K562 (cell line): ENCODE results near the gene TAT. TPM values are rescaled to one million over a fixed set of nuclear protein-coding genes. Genes with fewer than 3 reads are reported as not detected.

Source experiments
- ATAC-seq: fragments of 200-7000 bp; cut with Tn5 transposase; 3 replicates; pipeline ENCODE4 v1.9.1; 2020; ENCODE audit warnings: moderate library complexity
- BruUV-seq: library from RNA; stranded (reverse); fragments of 400-500 nt; replicated peaks from 2 replicates; lab custom pipeline; 2021; lab: Mats Ljungman, UMichigan
- CTCF ChIA-PET: fragments of 300-600 bp; formaldehyde crosslinking; extraction: SDS; loops from one replicate; lab custom pipeline; 2021; ENCODE audit warnings: low intra/inter-chr PET ratio; lab: Yijun Ruan, JAX
- POLR2A ChIA-PET: fragments of 300-600, 350-650 bp; sonication (Branson Sonifier 250); formaldehyde crosslinking; extraction: SDS; loops from one replicate; lab custom pipeline; 2021; ENCODE audit warnings: antibody characterized with exemption, inconsistent platforms; lab: Yijun Ruan, JAX
- DNase-seq, 4 experiments: peaks; one replicate each; pipeline versions ENCODE4 v3.0.0 to v3.0.0-alpha.2; 2011 to 2018; ENCODE audit warnings: low spot score in 3 of 4, mixed read lengths in 3 of 4; ENCODE audit errors: extremely low read depth in 1 of 4
- FAIRE-seq: peaks from 2 replicates; lab custom pipeline; 2011; peaks lifted over from hg19 to GRCh38; lab: Jason Lieb, UNC
- H2AFZ ChIP-seq: 2 replicates; pipeline ENCODE4 v1.6.0; 2011; ENCODE audit warnings: low read depth, low read length, control low read depth, inconsistent platforms
- H3K27ac ChIP-seq: fragments of 200-600 bp; 3 replicates; pipeline ENCODE4 v1.8.0; 2011; ENCODE audit warnings: low read depth, mild to moderate bottlenecking, control low read depth, inconsistent platforms, low read length, moderate library complexity, mixed read lengths; ENCODE audit errors: extremely low read depth
- H3K27me3 ChIP-seq, 2 experiments: fragments of 300-600 bp in 1 of 2; 2 replicates in 1 of 2; 3 replicates in 1 of 2; pipeline versions ENCODE4 v1.6.0 to v1.8.0; 2011; ENCODE audit warnings: inconsistent platforms in 2 of 2, low read length in 2 of 2, mild to moderate bottlenecking in 1 of 2, mixed read lengths in 1 of 2, moderate library complexity in 1 of 2; ENCODE audit not compliant: control insufficient read depth in 2 of 2, insufficient read depth in 2 of 2
- H3K36me3 ChIP-seq: fragments of 300-600 bp; 3 replicates; pipeline ENCODE4 v1.8.0; 2011; ENCODE audit warnings: mild to moderate bottlenecking, low read length, inconsistent platforms; ENCODE audit not compliant: control insufficient read depth, insufficient read depth
- H3K4me1 ChIP-seq, 2 experiments: fragments of 200-600 bp in 1 of 2; replicated peaks in 1 of 2; 2 replicates in 1 of 2; 3 replicates in 1 of 2; pipeline versions ENCODE4 v1.5.1 to v1.8.0; 2011; ENCODE audit warnings: inconsistent platforms in 2 of 2, low read length in 2 of 2, mild to moderate bottlenecking in 1 of 2, mixed read lengths in 1 of 2, moderate library complexity in 1 of 2; ENCODE audit not compliant: control insufficient read depth in 2 of 2, insufficient read depth in 2 of 2
- H3K4me2 ChIP-seq: 2 replicates; pipeline ENCODE4 v1.6.1; 2011; ENCODE audit warnings: low read length, control low read depth, inconsistent platforms, mixed read lengths; ENCODE audit not compliant: insufficient read depth
- H3K4me3 ChIP-seq: fragments of 200-600 bp; sonication (generic), shearing (Covaris generic); 2 replicates; pipeline ENCODE4 v1.5.1; 2016; ENCODE audit warnings: control low read depth, inconsistent platforms
- H3K79me2 ChIP-seq: fragments of 200-600 bp; 3 replicates; pipeline ENCODE4 v1.8.0; 2011; ENCODE audit warnings: low read length, inconsistent platforms; ENCODE audit not compliant: control insufficient read depth, insufficient read depth
- H3K9ac ChIP-seq, 2 experiments: 2 replicates each; pipeline versions ENCODE4 v1.6.0 to v1.6.1; 2011; ENCODE audit warnings: low read depth in 2 of 2, low read length in 2 of 2, control low read depth in 1 of 2, inconsistent platforms in 1 of 2, mild to moderate bottlenecking in 1 of 2, mixed read lengths in 1 of 2; ENCODE audit not compliant: insufficient read depth in 1 of 2
- H3K9me1 ChIP-seq: one replicate; pipeline ENCODE4 v1.6.0; 2011; ENCODE audit warnings: inconsistent platforms, mild to moderate bottlenecking, low read length, moderate library complexity; ENCODE audit not compliant: control insufficient read depth, insufficient read depth
- H3K9me3 ChIP-seq: replicated peaks from 2 replicates; pipeline ENCODE4 v1.5.1; 2011; ENCODE audit warnings: low read depth, low read length, inconsistent platforms; ENCODE audit not compliant: control insufficient read depth, insufficient read depth
- H4K20me1 ChIP-seq: replicated peaks from 2 replicates; pipeline ENCODE4 v1.6.1; 2011; ENCODE audit warnings: low read length, inconsistent platforms, mixed read lengths; ENCODE audit not compliant: control insufficient read depth, insufficient read depth
- ATF1 ChIP-seq, 2 experiments: fragments of 450-650 bp in 1 of 2; IDR thresholded peaks; 2 replicates each; pipeline ENCODE4 v1.6.1; 2016; ENCODE audit warnings: missing compliant biosample characterization in 1 of 2, missing genetic modification characterization in 1 of 2
- CBX3 ChIP-seq, 2 experiments: IDR thresholded peaks; 1 replicate in 1 of 2; 2 replicates in 1 of 2; pipeline ENCODE4 v1.6.1; 2012; ENCODE audit warnings: inconsistent platforms in 2 of 2, low read length in 2 of 2, borderline replicate concordance in 1 of 2, control low read depth in 1 of 2
- DPF2 ChIP-seq: fragments of 450-650 bp; IDR thresholded peaks from 2 replicates; pipeline ENCODE4 v1.6.1; 2016
- E2F6 ChIP-seq, 2 experiments: IDR thresholded peaks; 2 replicates each; pipeline ENCODE4 v1.6.1; 2011; ENCODE audit warnings: borderline replicate concordance in 1 of 2, control low read depth in 1 of 2, low read depth in 1 of 2, low read length in 1 of 2, mild to moderate bottlenecking in 1 of 2, mixed read lengths in 1 of 2, moderate library complexity in 1 of 2; ENCODE audit not compliant: insufficient read depth in 1 of 2, insufficient read length in 1 of 2, poor library complexity in 1 of 2, severe bottlenecking in 1 of 2; ENCODE audit errors: extremely low read depth in 1 of 2
- GTF2E2 ChIP-seq: fragments of 200-800 bp; sonication (Bioruptor generic); IDR thresholded peaks from 2 replicates; pipeline ENCODE4 v1.6.1; 2016; ENCODE audit warnings: missing genetic modification characterization, missing compliant biosample characterization
- HMG20A ChIP-seq: fragments of 450-650 bp; formaldehyde crosslinking; conservative IDR thresholded peaks from 2 replicates; pipeline ENCODE4 v1.4.0; 2020; ENCODE audit warnings: mild to moderate bottlenecking, mixed read lengths
- HNRNPK ChIP-seq: fragments of 200-400 bp; formaldehyde crosslinking; IDR thresholded peaks from one replicate; pipeline ENCODE4 v1.6.1; 2018; ENCODE audit warnings: mild to moderate bottlenecking, low read depth, low read length; ENCODE audit not compliant: poor library complexity, severe bottlenecking
- IRF2 ChIP-seq: sonication (generic); formaldehyde crosslinking; IDR thresholded peaks from 2 replicates; pipeline ENCODE4 v1.8.1; 2022; ENCODE audit warnings: mild to moderate bottlenecking, missing genetic modification reagents
- MAFF ChIP-seq: IDR thresholded peaks from 2 replicates; pipeline ENCODE4 v1.6.1; 2012; ENCODE audit warnings: low read length, improper control_type of control experiment
- MTA1 ChIP-seq: fragments of 450-650 bp; IDR thresholded peaks from 2 replicates; pipeline ENCODE4 v1.6.1; 2017; ENCODE audit warnings: borderline replicate concordance
- OTX1 ChIP-seq: fragments of 450-650 bp; formaldehyde crosslinking; IDR thresholded peaks from 2 replicates; pipeline ENCODE4 v1.4.0; 2022; ENCODE audit warnings: mild to moderate bottlenecking
- RNF2 ChIP-seq: sonication (generic); IDR thresholded peaks from 2 replicates; pipeline ENCODE4 v1.6.1; 2016
- SIRT6 ChIP-seq: IDR thresholded peaks from one replicate; pipeline ENCODE4 v1.6.1; 2012; ENCODE audit warnings: low read depth, mild to moderate bottlenecking, control low read depth, inconsistent platforms, low read length, moderate library complexity
- SNAPC5 ChIP-seq: fragments of 250-450 bp; sonication (Bioruptor Pico); IDR thresholded peaks from 2 replicates; pipeline ENCODE4 v1.8.0; 2021; ENCODE audit warnings: moderate library complexity, mild to moderate bottlenecking, inconsistent platforms
- ZNF143 ChIP-seq: sonication (generic); formaldehyde crosslinking; IDR thresholded peaks from 2 replicates; pipeline ENCODE4 v1.9.0; 2022; ENCODE audit warnings: mild to moderate bottlenecking, missing genetic modification reagents
- ZNF507 ChIP-seq: conservative IDR thresholded peaks from 2 replicates; pipeline ENCODE4 v1.6.1; 2017; ENCODE audit warnings: missing genetic modification characterization, missing compliant biosample characterization
- ZNF764 ChIP-seq: fragments of 250-450 bp; sonication (Bioruptor Pico); IDR thresholded peaks from 2 replicates; pipeline ENCODE4 v1.4.0; 2020; ENCODE audit warnings: low read depth, mild to moderate bottlenecking, moderate library complexity
- WGBS: fragments of 100-300 bp; shearing (Covaris generic); methylation state at CpG from one replicate; pipeline ENCODE4 v1.1.6; 2016; ENCODE audit warnings: low coverage, mixed read lengths; ENCODE audit not compliant: insufficient coverage; ENCODE audit errors: missing lambda C conversion rate; 5-methylcytosine and 5-hydroxymethylcytosine counted together
- in situ Hi-C: fragments of 300-500 bp; cut with MboI; formaldehyde crosslinking; loops from 4 replicates; pipeline ENCODE4 v1.15.0; 2018; ENCODE audit warnings: inconsistent platforms, mixed read lengths
- intact Hi-C: fragments of 100-400 bp; cut with micrococcal nuclease; formaldehyde crosslinking; loops from 2 replicates; pipeline ENCODE4 v1.14.2; 2022
- polyA plus RNA-seq, 8 experiments: library from polyadenylated mRNA; depleted of rRNA in 4 of 8; stranded (reverse) in 5 of 8; unstranded in 3 of 8; fragments of >200 nt; fragmentation: Nextera tagmentation in 2 of 8; fragmentation: Illumina TruSeq in 1 of 8; extraction: Ambion mirVana in 2 of 8; extraction: Trizol in 1 of 8; gene quantifications; 2 replicates each; pipeline versions ENCODE4 v1.2.1 to v1.2.3, GENCODE V29; 2011 to 2014; ENCODE audit warnings: inconsistent platforms in 1 of 8, missing spikeins in 1 of 8
- total RNA-seq, 7 experiments: library from RNA; depleted of rRNA in 6 of 7; stranded (reverse); fragments of >200 nt in 6 of 7; fragmentation: Illumina TruSeq in 2 of 7; extraction: Trizol in 2 of 7; gene quantifications; 2 replicates each; pipeline versions ENCODE4 v1.2.1 to v1.2.3, GENCODE V29; 2011 to 2021; ENCODE audit warnings: low replicate concordance in 1 of 7

TAT gene
- total and polyA plus RNA-seq, 9 of the 15 experiments (the other 6 are each of a cell fraction or from before 2014, with no cell fraction given) = 0.04 to 0.24 (median 0.04) TPM; not detected in 6

- CTCF ChIA-PET = no interaction called here
- Histone ChIP-seq H3K27ac (no peak overlapping the region), H3K79me2 (no peaks in the 10 kb centered on the region)
- BruUV-seq = no TSS peak
- ATAC-seq (no peak), FAIRE-seq (no peak)
- no peak for TF ChIP-seq RNF2
- no peak for TF ChIP-seq OTX1
- no peak for TF ChIP-seq ZNF764 (CRISPR knock-in tag)
- TF ChIP-seq IRF2 (CRISPR knock-in tag) = no peak
- no peak for TF ChIP-seq ZNF507 (tag)
- no peak for TF ChIP-seq CBX3 (IDR thresholded peaks at IDR 0.05; ENCODE audit: borderline replicate concordance in 1 of 2, low read length in 2 of 2)
- no peak for TF ChIP-seq HNRNPK
- TF ChIP-seq DPF2 = no peak
- TF ChIP-seq, all 486 proteins: peak for 0
- no peaks in the 10 kb centered on the region for H3K9me1 ChIP-seq
- H3K4me3 ChIP-seq = no peak overlapping the region
- DNase-seq = no peak
- no peak overlapping the region for H2AFZ ChIP-seq
- WGBS = 0% methylated on average over 2 of the region's 3 CpGs
- POLR2A ChIA-PET = no interaction called here
- H3K4me2 ChIP-seq = no peak overlapping the region
- no peak overlapping the region for H3K9ac ChIP-seq
- peaks cover 17 to 23% of the 10 kb centered on the region in 2 experiments; a peak in 4 of 5 replicates for H3K27me3 ChIP-seq
- H4K20me1 ChIP-seq = no peaks in the 10 kb centered on the region
- H3K9me3 ChIP-seq = no peaks in the 10 kb centered on the region
- H3K36me3 ChIP-seq = no peaks in the 10 kb centered on the region
- in situ Hi-C loops (no loop called here), intact Hi-C loops (no loop called here)
- no peaks in the 10 kb centered on the region for H3K4me1 ChIP-seq
Measured at GRCh38 chr16:71591917-71592316, 15.0 kb upstream of the TAT start.

- H3K36me3 ChIP-seq = no peaks in the 10 kb centered on the region
- ChIA-PET CTCF (no interaction called here), POLR2A (no interaction called here)
- H3K9me3 ChIP-seq = no peaks in the 10 kb centered on the region
- H3K79me2 ChIP-seq = no peaks in the 10 kb centered on the region
- H3K27ac ChIP-seq = no peak overlapping the region
- DNase-seq (no peak), FAIRE-seq (no peak), ATAC-seq (no peak)
- WGBS = 3% methylated on average over 4 of the region's 4 CpGs
- in situ Hi-C loops = no loop called here
- H3K4me1 ChIP-seq = no peaks in the 10 kb centered on the region
- H3K27me3 ChIP-seq = peaks cover 23 to 31% of the 10 kb centered on the region in 2 experiments; a peak in 4 of 5 replicates
- no peaks in the 10 kb centered on the region for H3K9me1 ChIP-seq
- no peak overlapping the region for H3K4me3 ChIP-seq
- H3K4me2 ChIP-seq = no peak overlapping the region
- intact Hi-C loops = no loop called here
- H2AFZ ChIP-seq = no peak overlapping the region
- no peak overlapping the region for H3K9ac ChIP-seq
- no peaks in the 10 kb centered on the region for H4K20me1 ChIP-seq
- no TSS peak for BruUV-seq
- TF ChIP-seq SNAPC5 (CRISPR knock-in tag) (no peak), GTF2E2 (tag) (no peak), MAFF (no peak), E2F6 (IDR thresholded peaks at IDR 0.05; ENCODE audit: borderline replicate concordance in 1 of 2, extremely low read depth in 1 of 2, insufficient read depth in 1 of 2, insufficient read length in 1 of 2, low read depth in 1 of 2, low read length in 1 of 2, poor library complexity in 1 of 2, severe bottlenecking in 1 of 2) (no peak), MTA1 (no peak), HMG20A (CRISPR knock-in tag) (no peak), ATF1 (CRISPR knock-in tag; IDR thresholded peaks at IDR 0.05) (no peak), ATF1 (tag; IDR thresholded peaks at IDR 0.05) (no peak), SIRT6 (no peak), ZNF143 (no peak)
Measured at GRCh38 chr16:71590584-71590983, 13.7 kb upstream of the TAT start.
